ENCODE measurements around the gene PPARGC1A.

The PPARGC1A gene

GRCh38 chr4:23746672-23747071 is 143.2 kb downstream of the PPARGC1A start:
- no peak for TF ChIP-seq TEAD4 (IDR thresholded peaks at IDR 0.05)
- no peak for TF ChIP-seq RAD21 (IDR thresholded peaks at IDR 0.05; ENCODE audit: low read depth)
- no peak for TF ChIP-seq EP300 (IDR thresholded peaks at IDR 0.05; ENCODE audit: borderline replicate concordance)
- no peak for TF ChIP-seq REST (IDR thresholded peaks at IDR 0.05; ENCODE audit: low read depth)

GRCh38 chr4:23746027-23746426 is 143.8 kb downstream of the PPARGC1A start:
- TF ChIP-seq TCF12 (IDR thresholded peaks at IDR 0.05; ENCODE audit: low read depth) (no peak), CREB1 (IDR thresholded peaks at IDR 0.05; ENCODE audit: low read depth) (no peak), REST (IDR thresholded peaks at IDR 0.05; ENCODE audit: low read depth) (no peak), NFIC (IDR thresholded peaks at IDR 0.05) (no peak), TEAD4 (IDR thresholded peaks at IDR 0.05) (no peak), USF1 (IDR thresholded peaks at IDR 0.05) (no peak), EP300 (IDR thresholded peaks at IDR 0.05; ENCODE audit: borderline replicate concordance) (no peak), TAF1 (IDR thresholded peaks at IDR 0.05; ENCODE audit: low read depth) (no peak), MAX (IDR thresholded peaks at IDR 0.05) (no peak), ZBTB7A (IDR thresholded peaks at IDR 0.05; ENCODE audit: low read depth) (no peak), RAD21 (IDR thresholded peaks at IDR 0.05; ENCODE audit: low read depth) (no peak), YY1 (IDR thresholded peaks at IDR 0.05; ENCODE audit: low read depth) (no peak), CEBPB (IDR thresholded peaks at IDR 0.05) (no peak), FOXM1 (IDR thresholded peaks at IDR 0.05; ENCODE audit: borderline replicate concordance, low read depth) (no peak), EGR1 (IDR thresholded peaks at IDR 0.05) (no peak)

GRCh38 chr4:23745377-23745776 is 144.5 kb downstream of the PPARGC1A start:
- TF ChIP-seq FOXM1 (IDR thresholded peaks at IDR 0.05; ENCODE audit: borderline replicate concordance, low read depth) (no peak), CREB1 (IDR thresholded peaks at IDR 0.05; ENCODE audit: low read depth) (no peak), TEAD4 (IDR thresholded peaks at IDR 0.05) (no peak), NFIC (IDR thresholded peaks at IDR 0.05) (no peak), YY1 (IDR thresholded peaks at IDR 0.05; ENCODE audit: low read depth) (no peak)

Measured in Ishikawa (cell line).